Mammary epithelial cell (primary cell): ENCODE results near the gene TAP2.

Experiments used
- EZH2 ChIP-seq: IDR thresholded peaks from 2 replicates; pipeline ENCODE4 v1.6.1; 2012; ENCODE audit warnings: low read length, inconsistent platforms, borderline replicate concordance
- TF ChIP-seq, protein P1 (sequence below), 2 donors: IDR thresholded peaks in 1 of 2; conservative IDR thresholded peaks in 1 of 2; 2 replicates each; pipeline ENCODE4 v1.5.1; 2011 to 2012; ENCODE audit warnings: inconsistent platforms in 2 of 2, low read length in 2 of 2, mild to moderate bottlenecking in 2 of 2, control low read depth in 1 of 2, low read depth in 1 of 2; ENCODE audit not compliant: insufficient read depth in 1 of 2; ENCODE audit errors: extremely low read depth in 1 of 2

DNA sequence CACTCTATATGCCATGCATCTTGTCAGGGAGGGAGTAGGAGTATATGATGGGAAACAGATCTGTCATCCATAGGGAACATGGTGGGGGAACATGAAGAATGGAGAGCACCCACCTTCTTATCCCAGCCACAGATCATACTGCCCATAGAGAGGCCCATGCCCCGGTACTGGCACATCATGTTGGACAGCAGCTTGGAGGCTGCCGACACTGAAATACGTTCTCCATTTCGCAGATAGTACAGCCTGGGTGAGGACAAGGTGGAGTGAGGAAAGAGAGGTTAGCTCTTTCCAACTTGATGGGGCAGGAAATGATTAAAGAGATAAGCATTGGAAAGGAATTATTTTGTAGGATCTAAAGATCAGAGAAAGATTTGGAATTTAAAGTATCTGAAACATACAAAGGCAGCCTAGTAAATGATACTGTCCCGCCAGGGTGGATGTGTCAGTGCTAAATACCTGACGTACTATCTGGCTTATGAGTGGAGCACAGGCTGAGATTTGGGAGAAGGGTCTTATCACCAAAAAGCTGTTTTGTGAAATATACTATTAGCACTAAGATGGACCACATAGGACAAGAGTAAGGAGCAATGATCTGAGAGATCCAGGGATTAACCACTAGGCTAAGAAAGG lies 3.6 kb upstream of the TAP2 start:
- TF ChIP-seq, protein P1, sequence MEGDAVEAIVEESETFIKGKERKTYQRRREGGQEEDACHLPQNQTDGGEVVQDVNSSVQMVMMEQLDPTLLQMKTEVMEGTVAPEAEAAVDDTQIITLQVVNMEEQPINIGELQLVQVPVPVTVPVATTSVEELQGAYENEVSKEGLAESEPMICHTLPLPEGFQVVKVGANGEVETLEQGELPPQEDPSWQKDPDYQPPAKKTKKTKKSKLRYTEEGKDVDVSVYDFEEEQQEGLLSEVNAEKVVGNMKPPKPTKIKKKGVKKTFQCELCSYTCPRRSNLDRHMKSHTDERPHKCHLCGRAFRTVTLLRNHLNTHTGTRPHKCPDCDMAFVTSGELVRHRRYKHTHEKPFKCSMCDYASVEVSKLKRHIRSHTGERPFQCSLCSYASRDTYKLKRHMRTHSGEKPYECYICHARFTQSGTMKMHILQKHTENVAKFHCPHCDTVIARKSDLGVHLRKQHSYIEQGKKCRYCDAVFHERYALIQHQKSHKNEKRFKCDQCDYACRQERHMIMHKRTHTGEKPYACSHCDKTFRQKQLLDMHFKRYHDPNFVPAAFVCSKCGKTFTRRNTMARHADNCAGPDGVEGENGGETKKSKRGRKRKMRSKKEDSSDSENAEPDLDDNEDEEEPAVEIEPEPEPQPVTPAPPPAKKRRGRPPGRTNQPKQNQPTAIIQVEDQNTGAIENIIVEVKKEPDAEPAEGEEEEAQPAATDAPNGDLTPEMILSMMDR (conservative IDR thresholded peaks at IDR 0.05 in 1 of 2, IDR thresholded peaks at IDR 0.05 in 1 of 2; ENCODE audit: extremely low read depth in 1 of 2, insufficient read depth in 1 of 2, low read depth in 1 of 2, low read length in 2 of 2) = no peak
- no peak for TF ChIP-seq EZH2
